Amygdala (tissue), 56 donors: ENCODE data around the gene SUPT5H.
"Not testable (repeated sequence)": the region's sequence is repeated elsewhere in the genome, so short reads cannot be mapped to it uniquely, and the experiment has no call there.

Experiments
- DNase-seq, 56 donors: peaks; one replicate each; lab custom pipeline; 2025; lab: John Stamatoyannopoulos, UW

The SUPT5H gene

DNA sequence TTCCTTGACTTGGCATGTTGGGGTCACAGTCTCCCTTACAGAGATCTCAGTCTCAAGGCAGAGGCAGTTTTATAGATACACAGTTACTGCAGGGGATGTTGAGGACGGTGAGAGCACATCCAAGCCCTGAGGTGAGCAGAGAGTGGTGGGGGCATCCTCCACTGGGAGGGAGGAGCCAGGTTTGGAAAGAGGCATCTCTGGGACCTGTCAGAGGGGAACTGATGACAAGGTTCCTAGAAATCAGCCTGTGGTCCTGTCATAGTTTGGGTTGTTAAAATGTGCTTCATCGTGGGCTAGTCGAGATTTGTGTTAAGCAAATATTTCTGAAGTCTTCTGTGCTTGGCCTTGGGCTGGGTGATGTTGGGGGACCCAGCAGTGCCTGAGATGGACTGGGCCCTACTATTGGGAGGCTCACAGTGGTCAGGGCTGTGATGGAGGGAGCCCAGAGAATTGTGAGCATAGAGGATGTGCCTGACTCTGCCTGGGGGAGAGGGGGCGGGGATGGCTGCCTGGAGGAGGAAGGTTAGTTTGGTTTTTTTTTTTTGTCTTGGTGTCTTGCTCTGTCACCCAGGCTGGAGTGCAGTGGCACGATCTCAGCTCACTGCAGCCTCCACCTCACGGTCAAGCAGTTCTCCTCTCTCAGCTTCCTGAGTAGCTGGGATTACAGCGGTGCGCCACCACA lies 3.9 kb downstream of the SUPT5H start:
- no peak for DNase-seq

DNA sequence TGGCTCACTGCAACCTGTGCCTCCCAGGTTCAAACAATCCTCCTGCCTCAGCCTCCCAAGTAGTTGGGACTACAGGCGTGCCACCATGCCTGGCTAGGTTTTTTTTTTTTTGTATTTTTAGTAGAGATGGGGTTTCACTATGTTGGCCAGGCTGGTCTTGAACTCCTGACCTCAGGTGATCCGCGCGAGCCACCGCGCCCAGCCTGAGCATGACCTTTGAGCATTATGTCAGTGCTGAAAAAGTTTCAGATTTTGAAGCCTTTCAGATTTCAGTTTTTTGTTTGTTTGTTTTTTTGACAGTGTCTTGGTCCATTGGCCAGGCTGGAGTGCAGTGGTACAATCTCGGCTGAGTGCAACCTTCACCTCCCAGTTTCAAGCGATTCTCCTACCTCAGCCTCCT lies 5.9 kb downstream of the SUPT5H start:
- DNase-seq: not testable (repeated sequence)

DNA sequence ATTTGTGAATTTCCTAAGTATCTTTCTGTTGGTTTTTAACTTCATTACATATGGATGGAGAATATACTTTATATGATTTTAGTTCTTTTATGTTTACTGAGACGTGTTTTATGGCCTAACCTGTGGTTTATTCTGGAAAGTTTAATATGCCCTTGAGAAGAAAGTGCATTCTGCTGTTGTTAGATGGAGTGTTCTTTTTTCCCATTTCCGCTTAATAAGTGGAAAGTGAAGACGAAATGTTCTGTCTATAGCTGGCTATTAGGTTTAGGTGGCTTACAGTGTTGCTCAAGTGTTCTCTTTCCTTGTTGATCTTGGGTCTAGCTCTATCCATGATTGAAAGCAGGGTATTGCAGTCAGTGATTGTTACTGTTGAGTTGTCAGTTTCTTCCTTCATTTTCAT lies 18.0 kb downstream of the SUPT5H start:
- DNase-seq: no peak

DNA sequence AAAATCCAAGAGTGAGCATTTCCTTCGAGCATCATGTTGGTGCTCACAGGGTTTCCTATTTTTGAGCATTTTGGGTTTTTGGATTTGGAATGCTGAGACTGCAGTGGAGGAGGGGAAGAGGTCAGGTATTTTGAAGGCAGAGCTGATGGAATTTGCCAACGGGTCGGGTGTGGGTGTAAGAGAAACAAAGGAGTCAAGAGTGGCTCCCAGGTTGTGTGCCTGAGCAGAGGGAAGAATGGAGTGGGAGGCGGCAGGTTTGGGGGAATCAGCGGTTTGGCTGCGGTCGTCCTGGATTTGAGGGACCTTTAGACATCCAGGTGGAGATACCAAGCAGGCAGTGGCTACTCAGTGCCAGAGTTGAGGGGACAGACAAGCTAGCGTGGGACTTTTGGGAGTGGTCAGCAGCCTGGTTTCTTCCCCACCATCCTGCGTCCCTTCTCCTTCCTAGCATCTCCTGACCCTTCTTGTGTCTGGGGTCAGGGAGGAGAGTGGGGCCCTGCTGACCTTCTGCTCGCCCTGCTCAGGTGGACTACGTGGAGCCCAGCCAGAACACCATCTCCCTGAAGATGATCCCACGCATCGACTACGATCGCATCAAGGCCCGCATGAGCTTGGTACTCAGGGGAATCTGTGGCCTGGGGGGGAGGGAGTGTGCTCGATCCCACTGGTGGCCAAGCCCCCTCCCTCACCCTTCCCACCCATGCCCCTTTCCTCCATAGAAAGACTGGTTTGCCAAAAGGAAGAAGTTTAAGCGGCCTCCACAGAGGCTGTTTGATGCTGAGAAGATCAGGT lies 20.8 kb downstream of the SUPT5H start:
- DNase-seq: no peak

DNA sequence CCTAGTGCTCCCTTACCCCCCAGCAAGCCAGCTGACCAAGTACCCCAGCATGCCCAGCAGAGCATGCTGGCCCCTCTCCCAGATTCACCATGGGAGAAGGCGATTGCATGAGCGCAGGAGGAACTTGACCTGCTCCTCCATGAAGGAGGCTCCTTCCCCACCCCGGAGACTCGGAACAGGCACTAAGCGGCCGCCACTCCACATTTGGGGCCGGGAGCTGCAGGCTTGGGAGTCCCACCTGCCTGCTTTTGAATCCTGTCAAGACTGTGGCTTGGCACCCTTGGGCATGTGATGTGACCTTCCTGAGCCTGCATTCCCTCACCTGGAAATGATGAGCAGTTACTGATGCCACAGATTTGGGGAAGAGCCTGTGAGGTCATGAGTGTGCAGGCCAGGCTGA lies 22.6 kb downstream of the SUPT5H start:
- DNase-seq: no peak

DNA sequence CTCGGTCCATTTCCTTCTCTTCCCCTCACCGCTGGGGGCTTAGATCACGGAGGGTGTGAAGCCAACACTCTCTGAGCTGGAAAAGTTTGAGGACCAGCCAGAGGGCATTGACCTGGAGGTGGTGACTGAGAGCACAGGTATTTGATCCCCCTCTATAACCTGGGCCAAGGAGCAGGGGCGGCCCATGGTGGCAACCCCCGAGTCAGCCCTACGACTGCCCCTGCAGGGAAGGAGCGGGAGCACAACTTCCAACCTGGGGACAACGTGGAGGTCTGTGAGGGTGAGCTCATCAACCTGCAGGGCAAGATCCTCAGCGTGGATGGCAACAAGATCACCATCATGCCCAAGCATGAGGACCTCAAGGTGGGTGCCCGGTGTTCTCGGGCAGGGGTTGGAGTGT lies 23.7 kb downstream of the SUPT5H start:
- DNase-seq: no peak

DNA sequence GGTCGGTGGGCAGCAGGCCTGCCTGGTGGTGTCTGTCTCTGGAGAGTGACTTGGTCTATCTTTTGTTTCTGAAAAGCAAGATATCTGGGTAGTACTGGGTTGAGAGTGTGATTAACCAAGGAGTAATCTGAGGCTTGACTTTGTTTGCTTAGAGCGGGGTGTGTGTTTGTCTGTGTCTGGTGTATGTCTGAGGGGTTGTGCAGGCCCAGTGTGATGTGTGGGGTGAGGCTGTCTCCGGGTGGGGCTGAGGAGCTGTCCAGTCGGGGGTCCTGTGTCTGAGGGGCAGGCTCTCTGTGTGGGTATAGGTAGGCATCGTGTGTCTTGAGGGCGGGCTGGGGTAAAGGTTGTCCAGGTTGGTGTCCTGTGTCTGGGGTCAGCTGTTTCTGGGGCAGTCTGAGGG lies 24.2 kb downstream of the SUPT5H start:
- no peak for DNase-seq

DNA sequence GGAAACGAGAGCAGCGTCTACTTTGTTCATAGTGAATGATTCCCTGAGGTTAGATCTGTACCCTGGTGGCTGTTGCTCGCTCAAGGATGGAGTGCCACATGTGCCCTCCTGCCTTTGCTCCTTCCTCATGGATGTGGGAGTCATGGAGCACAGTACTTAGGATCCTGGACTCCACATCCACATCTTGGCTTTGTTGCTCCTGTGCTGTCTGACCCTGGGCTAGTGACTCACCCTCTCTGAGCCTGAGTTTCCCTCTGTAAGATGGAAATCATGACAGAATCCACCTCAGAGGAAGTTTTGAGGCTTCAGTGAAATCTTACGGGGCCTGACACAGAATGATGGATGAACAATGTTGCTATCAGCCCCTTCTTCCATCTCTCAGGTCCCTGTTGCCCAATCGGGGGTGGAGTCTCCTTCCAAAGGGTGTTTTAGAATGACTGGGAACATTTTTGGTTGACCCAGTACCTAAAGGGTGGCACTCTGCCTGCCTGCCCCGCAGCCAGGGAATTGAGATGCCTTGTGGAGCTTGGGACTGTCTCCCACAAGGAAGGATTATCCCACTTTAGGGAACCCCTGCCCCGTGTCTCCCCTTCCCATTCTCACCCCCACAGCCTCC lies 25.4 kb downstream of the SUPT5H start:
- no peak for DNase-seq

DNA sequence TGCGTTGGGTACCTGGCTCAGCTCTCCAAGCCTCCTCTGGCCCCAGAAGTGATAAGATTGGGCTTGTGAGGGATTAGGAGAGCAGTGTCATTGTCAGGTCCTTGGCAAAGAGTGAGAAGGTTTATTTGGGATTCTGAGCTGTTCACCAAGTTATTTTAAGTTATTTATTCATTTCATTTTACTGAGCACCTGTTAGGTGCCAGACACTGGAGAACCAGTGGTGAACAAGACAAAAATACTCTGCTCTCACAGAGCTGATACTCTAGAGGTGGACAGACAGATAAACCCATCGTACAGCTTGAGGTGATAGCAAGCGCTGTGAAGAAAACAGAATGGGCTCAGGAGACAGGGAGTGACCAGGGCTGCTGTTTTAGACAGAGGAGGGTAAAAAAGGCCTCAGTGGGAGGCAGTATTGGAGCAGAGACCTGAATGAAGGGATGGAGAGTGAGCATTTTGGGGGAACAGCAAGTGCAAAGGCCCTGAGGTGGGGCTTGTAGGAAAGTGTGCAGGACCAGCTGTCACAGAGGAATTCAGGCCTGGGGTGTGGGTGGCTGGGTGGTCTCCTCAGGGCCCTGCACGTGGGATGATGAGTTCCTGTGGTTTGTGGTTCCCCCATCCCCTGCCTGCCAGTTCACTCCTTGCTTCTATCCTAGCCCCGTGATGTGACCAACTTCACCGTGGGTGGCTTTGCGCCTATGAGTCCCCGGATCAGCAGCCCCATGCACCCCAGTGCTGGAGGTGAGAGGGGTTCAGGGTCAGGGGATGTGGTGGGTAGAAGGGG lies 26.6 kb downstream of the SUPT5H start:
- DNase-seq: no peak

DNA sequence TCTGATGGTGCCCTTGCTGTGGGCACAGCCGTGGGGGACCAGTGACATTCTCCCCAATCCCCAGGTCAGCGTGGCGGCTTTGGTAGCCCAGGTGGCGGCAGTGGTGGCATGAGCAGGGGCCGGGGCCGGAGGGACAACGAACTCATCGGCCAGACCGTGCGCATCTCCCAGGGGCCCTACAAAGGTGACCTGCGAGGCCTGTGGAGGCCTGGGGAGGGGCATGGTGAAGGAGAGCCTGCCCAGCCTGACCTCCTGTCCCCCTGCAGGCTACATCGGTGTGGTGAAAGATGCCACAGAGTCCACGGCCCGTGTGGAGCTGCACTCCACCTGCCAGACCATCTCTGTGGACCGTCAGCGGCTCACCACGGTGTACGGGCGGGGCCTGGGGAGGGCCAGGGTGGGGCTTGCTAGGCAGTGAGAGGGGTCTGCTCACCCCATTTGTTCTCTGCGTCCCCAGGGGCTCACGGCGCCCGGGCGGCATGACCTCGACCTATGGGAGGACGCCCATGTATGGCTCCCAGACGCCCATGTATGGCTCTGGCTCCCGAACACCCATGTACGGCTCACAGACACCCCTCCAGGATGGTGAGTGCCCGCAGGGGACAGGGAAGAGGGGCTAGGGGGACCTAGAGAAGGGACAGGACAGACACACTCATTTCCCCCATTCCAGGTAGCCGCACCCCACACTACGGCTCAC lies 27.5 kb downstream of the SUPT5H start:
- no peak for DNase-seq

DNA sequence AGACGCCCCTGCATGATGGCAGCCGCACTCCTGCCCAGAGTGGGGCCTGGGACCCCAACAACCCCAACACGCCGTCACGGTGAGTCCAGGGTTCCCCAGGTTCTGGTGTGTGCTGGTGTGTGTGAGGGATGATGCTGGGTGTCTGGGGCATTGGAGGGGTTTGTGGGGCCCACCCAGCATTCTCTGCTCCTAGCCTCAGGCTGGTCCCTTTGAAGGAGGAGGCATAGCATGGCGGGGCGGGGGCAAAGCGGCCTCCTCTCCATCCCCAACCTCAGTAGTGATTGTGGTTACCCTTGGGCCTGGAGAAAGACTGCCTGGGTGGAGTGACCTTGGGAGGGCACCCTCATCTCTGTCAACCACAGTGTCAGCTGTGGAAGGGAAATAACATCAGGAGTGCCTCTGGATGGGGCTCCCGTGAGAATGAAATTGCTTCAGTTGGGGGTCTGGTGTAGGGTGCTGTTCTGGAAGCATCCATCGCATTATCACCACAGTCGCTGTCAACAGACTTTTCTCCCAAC lies 28.1 kb downstream of the SUPT5H start:
- no peak for DNase-seq

DNA sequence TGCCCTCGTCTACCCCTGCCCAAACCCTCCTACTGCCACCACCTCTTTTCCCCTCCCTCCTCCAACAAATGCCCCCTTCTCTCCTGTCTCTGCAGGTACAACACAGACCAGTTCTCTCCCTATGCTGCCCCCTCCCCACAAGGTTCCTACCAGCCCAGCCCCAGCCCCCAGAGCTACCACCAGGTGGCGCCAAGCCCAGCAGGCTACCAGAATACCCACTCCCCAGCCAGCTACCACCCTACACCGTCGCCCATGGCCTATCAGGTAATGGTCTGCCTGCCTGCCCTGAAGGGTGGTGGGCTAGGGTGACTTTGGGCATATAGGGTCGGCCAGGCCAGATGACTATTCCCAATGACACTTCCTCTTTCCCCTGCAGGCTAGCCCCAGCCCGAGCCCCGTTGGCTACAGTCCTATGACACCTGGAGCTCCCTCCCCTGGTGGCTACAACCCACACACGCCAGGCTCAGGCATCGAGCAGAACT lies 28.8 kb downstream of the SUPT5H start:
- peak in 35 of 56 donors; percentile 1 to 65 (median 12) for DNase-seq

DNA sequence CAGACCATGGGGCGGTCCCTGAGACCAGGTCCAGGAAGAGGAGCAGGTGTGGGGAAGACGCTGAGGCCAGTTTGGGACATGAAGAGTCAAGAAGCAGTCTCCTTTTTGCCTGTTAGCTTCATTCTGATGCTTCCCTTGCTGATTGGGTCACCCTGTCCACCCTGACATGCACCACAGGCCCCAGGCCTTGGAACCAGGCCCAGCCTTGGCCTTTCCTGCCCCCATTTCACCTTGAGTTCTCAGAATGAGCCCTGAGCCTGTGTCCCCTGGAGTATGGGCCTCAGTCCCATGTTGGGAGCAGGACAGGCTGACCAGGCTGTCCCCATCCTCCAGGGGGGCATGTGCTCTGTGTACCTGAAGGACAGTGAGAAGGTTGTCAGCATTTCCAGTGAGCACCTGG lies 30.4 kb downstream of the SUPT5H start:
- no peak for DNase-seq

DNA sequence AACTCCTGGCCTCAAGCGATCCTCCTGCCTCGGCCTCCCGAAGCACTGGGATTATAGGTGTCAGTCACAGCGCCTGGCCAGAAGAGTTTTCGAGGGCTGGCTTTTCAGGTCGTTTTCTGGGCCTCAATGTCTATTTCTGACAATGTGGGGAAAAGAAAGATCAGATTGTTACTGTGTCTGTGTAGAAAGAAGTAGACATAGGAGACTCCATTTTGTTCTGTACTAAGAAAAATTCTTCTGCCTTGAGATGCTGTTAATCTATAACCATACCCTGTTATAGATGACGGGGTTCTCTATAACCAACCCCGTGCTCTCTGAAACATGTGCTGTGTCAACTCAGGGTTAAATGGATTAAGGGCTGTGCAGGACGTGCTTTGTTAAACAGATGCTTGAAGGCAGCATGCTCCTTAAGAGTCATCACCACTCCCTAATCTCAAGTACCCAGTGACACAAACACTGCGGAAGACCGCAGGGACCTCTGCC lies 34.0 kb downstream of the SUPT5H start:
- not testable (repeated sequence) for DNase-seq

DNA sequence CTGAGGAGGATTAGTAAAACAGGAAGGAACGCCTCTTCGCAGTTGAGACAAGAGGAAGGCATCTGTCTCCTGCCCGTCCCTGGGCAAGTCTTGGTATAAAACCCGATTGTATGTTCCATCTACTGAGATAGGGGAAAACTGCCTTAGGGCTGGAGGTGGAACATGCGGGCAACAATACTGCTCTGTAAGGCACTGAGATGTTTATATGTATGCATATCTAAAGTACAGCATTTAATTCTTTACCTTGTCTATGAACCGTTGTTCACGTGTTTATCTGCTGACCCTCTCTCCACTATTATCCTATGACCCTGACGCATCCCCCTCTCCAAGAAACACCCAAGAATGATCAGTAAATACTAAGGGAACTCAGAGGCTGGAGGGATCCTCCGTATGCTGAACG lies 34.5 kb downstream of the SUPT5H start:
- DNase-seq: no peak

DNA sequence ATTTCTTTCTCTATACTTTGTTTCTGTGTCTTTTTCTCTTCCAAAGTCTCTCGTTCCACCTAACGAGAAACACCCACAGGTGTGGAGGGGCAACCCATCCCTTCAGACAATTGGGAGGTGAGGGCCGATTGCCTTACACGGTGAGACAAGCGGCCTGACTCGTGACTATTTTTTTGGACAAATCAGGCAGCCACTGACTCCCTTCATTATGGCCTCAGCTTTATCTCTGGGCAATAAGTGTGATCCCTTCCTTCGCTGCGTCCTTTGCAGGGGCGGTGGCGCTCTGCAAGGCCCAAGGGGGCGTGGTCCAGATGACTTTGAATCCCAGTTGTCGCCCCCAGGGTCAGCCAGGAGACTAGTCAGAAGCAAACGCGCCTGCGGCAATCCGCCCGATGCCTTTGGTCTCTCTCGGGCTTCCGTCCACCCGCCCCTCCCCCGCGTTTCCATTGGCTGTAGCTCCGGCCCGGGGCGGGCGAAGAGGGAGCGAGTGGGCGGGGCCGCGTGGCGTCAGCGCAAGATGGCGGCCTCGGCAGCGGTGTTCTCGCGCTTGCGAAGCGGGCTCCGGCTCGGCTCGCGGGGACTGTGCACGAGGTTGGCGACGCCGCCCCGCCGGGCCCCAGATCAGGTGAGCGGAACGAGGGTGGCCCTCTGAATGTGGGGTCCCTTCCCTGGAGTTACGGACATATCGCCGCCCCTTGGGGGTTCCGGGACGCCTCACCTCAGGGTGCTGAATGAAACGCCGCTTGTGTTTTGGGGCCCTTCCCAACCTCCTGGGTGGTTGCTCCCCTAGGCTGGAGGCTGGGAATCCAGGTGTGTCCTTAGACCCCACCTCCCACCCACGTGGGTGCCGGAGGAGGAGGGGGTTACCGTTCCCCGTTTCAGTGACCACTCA lies 35.2 kb downstream of the SUPT5H start, which contains the start of gene TIMM50:
TSS of gene TIMM50 (plus strand) at position 502 of the 892 bp plus-strand sequence. CDS start at position 518, 16 bp downstream.
- peak; percentile 59 to 98 (median 91) for DNase-seq

DNA sequence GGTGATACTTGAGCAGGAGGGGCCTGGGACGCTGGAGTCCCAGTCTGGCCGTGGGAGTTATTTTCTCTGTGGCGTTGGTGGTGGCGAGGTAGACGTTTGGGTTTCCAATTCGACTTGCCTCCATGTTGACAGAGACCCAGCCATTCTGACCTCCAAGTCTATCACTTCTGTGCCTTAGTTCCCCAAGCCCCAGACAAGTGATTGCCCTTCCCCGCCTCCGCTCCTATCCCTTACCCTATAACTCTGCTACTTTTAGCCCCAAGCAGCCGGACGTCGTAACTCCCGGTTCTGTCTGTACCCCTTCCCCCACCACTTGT lies 35.8 kb downstream of the SUPT5H start:
- no peak for DNase-seq

DNA sequence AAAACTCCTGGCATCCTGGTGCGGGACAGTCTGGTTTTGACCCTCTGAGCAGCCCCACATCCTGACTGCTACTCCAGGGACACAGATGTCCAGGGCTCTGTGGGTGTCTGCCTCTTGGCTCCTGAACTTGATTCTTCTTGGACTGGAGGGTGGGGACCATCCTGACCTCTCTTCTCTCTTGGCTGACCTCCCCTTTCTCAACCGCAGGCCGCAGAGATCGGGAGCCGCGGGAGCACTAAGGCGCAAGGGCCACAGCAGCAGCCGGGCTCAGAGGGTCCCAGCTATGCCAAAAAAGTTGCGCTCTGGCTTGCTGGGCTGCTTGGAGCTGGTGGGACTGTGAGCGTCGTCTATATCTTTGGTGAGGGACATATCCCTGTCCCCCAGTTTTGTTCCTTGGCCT lies 36.3 kb downstream of the SUPT5H start:
- DNase-seq: no peak

DNA sequence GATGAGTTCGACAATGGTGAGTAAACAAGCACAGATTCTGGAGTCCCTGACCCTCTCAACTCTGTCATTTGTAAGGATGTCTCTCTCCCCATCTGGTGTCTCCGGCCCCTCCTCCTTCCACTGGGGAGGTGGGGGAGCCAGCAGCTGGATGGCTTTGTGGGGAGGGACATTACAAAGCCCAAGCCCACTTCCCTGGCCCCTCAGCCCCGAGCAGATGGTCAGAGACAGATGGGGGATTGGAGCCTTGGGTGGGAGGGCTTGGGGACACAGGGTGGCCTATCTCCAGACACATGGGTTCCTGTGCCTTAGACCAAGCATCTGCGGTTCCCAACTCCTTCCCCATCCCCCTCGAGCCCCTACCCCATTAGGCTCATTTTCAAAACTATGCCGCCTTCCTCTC lies 37.8 kb downstream of the SUPT5H start:
- DNase-seq: no peak
